H1 (cell line): ENCODE data around the gene FCHO1. TPM values are rescaled to one million over a fixed set of nuclear protein-coding genes. Genes with fewer than 3 reads are reported as not detected.

Experiments used
- CTCF ChIA-PET: fragments of 300-600 bp; sonication (Branson Sonifier 250); formaldehyde crosslinking; loops from one replicate; lab custom pipeline; 2021; ENCODE audit not compliant: partially characterized antibody; lab: Charles Lee
- POLR2A ChIA-PET: fragments of 300-600 bp; sonication (Branson Sonifier 250); formaldehyde crosslinking; loops from one replicate; lab custom pipeline; 2021; ENCODE audit warnings: inconsistent platforms; ENCODE audit not compliant: partially characterized antibody; lab: Charles Lee
- DNase-seq, 2 experiments: peaks; one replicate each; pipeline versions ENCODE4 v3.0.0 to v3.0.0-alpha.2; 2010 to 2022; ENCODE audit warnings: low spot score in 2 of 2, low read depth in 1 of 2, mixed read lengths in 1 of 2
- FAIRE-seq: peaks from 2 replicates; lab custom pipeline; 2011; peaks lifted over from hg19 to GRCh38; lab: Jason Lieb, UNC
- H2AFZ ChIP-seq: 2 replicates; pipeline ENCODE4 v1.8.1; 2012; ENCODE audit warnings: low read length, inconsistent platforms
- H2AK5ac ChIP-seq: 2 replicates; pipeline ENCODE4 v1.6.1; 2013; ENCODE audit warnings: low read depth, low read length
- H2BK120ac ChIP-seq: replicated peaks from 2 replicates; pipeline ENCODE3; 2013; ENCODE audit warnings: low read depth, low read length, inconsistent platforms
- H2BK12ac ChIP-seq: 2 replicates; pipeline ENCODE4 v1.6.1; 2013; ENCODE audit warnings: low read depth, low read length
- H2BK15ac ChIP-seq: 2 replicates; pipeline ENCODE4 v1.6.1; 2013; ENCODE audit warnings: low read length
- H2BK20ac ChIP-seq: 2 replicates; pipeline ENCODE4 v1.6.1; 2013; ENCODE audit warnings: low read length
- H2BK5ac ChIP-seq: 2 replicates; pipeline ENCODE4 v1.6.1; 2013; ENCODE audit warnings: low read depth, low read length
- H3K14ac ChIP-seq: 2 replicates; pipeline ENCODE4 v1.6.1; 2013; ENCODE audit warnings: inconsistent platforms; ENCODE audit not compliant: insufficient read length
- H3K18ac ChIP-seq: 2 replicates; pipeline ENCODE4 v1.6.1; 2013; ENCODE audit warnings: low read length; ENCODE audit errors: extremely low read depth
- H3K23ac ChIP-seq: 2 replicates; pipeline ENCODE4 v1.6.1; 2013; ENCODE audit warnings: inconsistent platforms; ENCODE audit not compliant: insufficient read length
- H3K23me2 ChIP-seq: 2 replicates; pipeline ENCODE4 v1.6.1; 2013; ENCODE audit warnings: low read depth, low read length
- H3K27ac ChIP-seq: 2 replicates; pipeline ENCODE4 v1.6.1; 2011; ENCODE audit warnings: low read depth, low read length, inconsistent platforms
- H3K27me3 ChIP-seq, 4 experiments: replicated peaks in 1 of 4; 1 replicate in 1 of 4; 2 replicates in 3 of 4; pipeline versions ENCODE4 v1.6.1 to v1.8.1; 2011 to 2013; ENCODE audit warnings: low read length in 3 of 4, mild to moderate bottlenecking in 3 of 4, inconsistent platforms in 2 of 4, mixed read lengths in 2 of 4, moderate library complexity in 1 of 4; ENCODE audit not compliant: control insufficient read depth in 3 of 4, insufficient read depth in 3 of 4; ENCODE audit errors: extremely low read depth in 1 of 4
- H3K36me3 ChIP-seq, 4 experiments: 2 replicates each; pipeline versions ENCODE4 v1.6.1 to v1.8.1; 2011 to 2013; ENCODE audit warnings: mild to moderate bottlenecking in 4 of 4, low read length in 3 of 4, moderate library complexity in 2 of 4, control low read depth in 1 of 4, inconsistent platforms in 1 of 4; ENCODE audit not compliant: insufficient read depth in 4 of 4, control insufficient read depth in 2 of 4
- H3K4ac ChIP-seq: replicated peaks from 2 replicates; pipeline ENCODE3; 2013; ENCODE audit warnings: low read length, low read depth, mixed read lengths, inconsistent platforms; ENCODE audit not compliant: insufficient read length
- H3K4me1 ChIP-seq, 4 experiments: replicated peaks in 1 of 4; 1 replicate in 1 of 4; 2 replicates in 3 of 4; pipeline versions ENCODE4 v1.6.1 to v1.8.1; 2011 to 2013; ENCODE audit warnings: low read length in 3 of 4, inconsistent platforms in 2 of 4, mixed read lengths in 1 of 4; ENCODE audit not compliant: insufficient read depth in 4 of 4, control insufficient read depth in 3 of 4
- H3K4me2 ChIP-seq, 2 experiments: 2 replicates each; pipeline versions ENCODE4 v1.6.1 to v1.8.1; 2011 to 2013; ENCODE audit warnings: low read depth in 2 of 2, low read length in 2 of 2, control low read depth in 1 of 2, inconsistent platforms in 1 of 2, mild to moderate bottlenecking in 1 of 2; ENCODE audit not compliant: insufficient read depth in 1 of 2
- H3K4me3 ChIP-seq, 4 experiments: fragments of 200-600, 300-600 bp in 1 of 4; sonication (generic), shearing (Covaris generic), sonication (Bioruptor Twin) in 1 of 4; 2 replicates each; pipeline versions ENCODE4 v1.5.1 to v1.8.1; 2011 to 2016; ENCODE audit warnings: low read length in 4 of 4, low read depth in 3 of 4, control low read depth in 2 of 4, inconsistent platforms in 2 of 4, mild to moderate bottlenecking in 2 of 4, mixed read lengths in 1 of 4, moderate library complexity in 1 of 4; ENCODE audit not compliant: insufficient read depth in 2 of 4; ENCODE audit errors: extremely low read depth in 1 of 4
- H3K56ac ChIP-seq: replicated peaks from 2 replicates; pipeline ENCODE3; 2013; ENCODE audit warnings: low read depth, mild to moderate bottlenecking, mixed read lengths, low read length, inconsistent platforms; ENCODE audit not compliant: insufficient read length
- H3K79me1 ChIP-seq: 2 replicates; pipeline ENCODE4 v1.6.1; 2013; ENCODE audit warnings: low read depth, low read length, control low read depth
- H3K79me2 ChIP-seq, 2 experiments: 2 replicates each; pipeline versions ENCODE4 v1.6.1 to v1.8.1; 2012 to 2013; ENCODE audit warnings: low read length in 2 of 2, mild to moderate bottlenecking in 2 of 2, inconsistent platforms in 1 of 2; ENCODE audit not compliant: insufficient read depth in 2 of 2, control insufficient read depth in 1 of 2
- H3K9ac ChIP-seq, 4 experiments: replicated peaks in 1 of 4; 1 replicate in 1 of 4; 2 replicates in 3 of 4; pipeline versions ENCODE4 v1.6.1 to v1.8.1; 2011 to 2013; ENCODE audit warnings: low read depth in 3 of 4, low read length in 3 of 4, control low read depth in 2 of 4, mild to moderate bottlenecking in 2 of 4, moderate library complexity in 2 of 4, inconsistent platforms in 1 of 4; ENCODE audit errors: extremely low read depth in 1 of 4
- H3K9me3 ChIP-seq, 2 experiments: 2 replicates each; pipeline versions ENCODE4 v1.6.1 to v1.8.1; 2012 to 2013; ENCODE audit warnings: mild to moderate bottlenecking in 2 of 2, moderate library complexity in 2 of 2, control low read depth in 1 of 2, inconsistent platforms in 1 of 2, low read depth in 1 of 2, low read length in 1 of 2, mixed read lengths in 1 of 2; ENCODE audit not compliant: insufficient read depth in 2 of 2
- H4K20me1 ChIP-seq, 2 experiments: replicated peaks in 1 of 2; 2 replicates each; pipeline versions ENCODE3 to v1.8.1; 2011 to 2013; ENCODE audit warnings: inconsistent platforms in 2 of 2, low read length in 2 of 2, mild to moderate bottlenecking in 1 of 2; ENCODE audit not compliant: insufficient read depth in 2 of 2, control insufficient read depth in 1 of 2
- H4K5ac ChIP-seq: 2 replicates; pipeline ENCODE4 v1.6.1; 2013; ENCODE audit warnings: low read length, low read depth, mixed read lengths, inconsistent platforms; ENCODE audit not compliant: insufficient read length
- H4K8ac ChIP-seq: 2 replicates; pipeline ENCODE4 v1.8.0; 2013; ENCODE audit warnings: mild to moderate bottlenecking, moderate library complexity, low read length, inconsistent platforms; ENCODE audit not compliant: insufficient read depth; ENCODE audit errors: extremely low read depth
- H4K91ac ChIP-seq: replicated peaks from 2 replicates; pipeline ENCODE3; 2013; ENCODE audit warnings: low read length, mixed read lengths, inconsistent platforms; ENCODE audit not compliant: insufficient read length
- BRCA1 ChIP-seq: IDR thresholded peaks from 2 replicates; pipeline ENCODE4 v1.6.1; 2012; ENCODE audit warnings: low read depth, low read length, improper control_type of control experiment
- EP300 ChIP-seq, 2 experiments: IDR thresholded peaks; 1 replicate in 1 of 2; 2 replicates in 1 of 2; pipeline ENCODE4 v1.6.1; 2011 to 2012; ENCODE audit warnings: low read depth in 2 of 2, low read length in 2 of 2, mild to moderate bottlenecking in 2 of 2, borderline replicate concordance in 1 of 2, inconsistent platforms in 1 of 2, moderate library complexity in 1 of 2
- KDM5A ChIP-seq: fragments of 200-600 bp; IDR thresholded peaks from 2 replicates; pipeline ENCODE4 v1.7.1; 2012; ENCODE audit warnings: mild to moderate bottlenecking, low read length, inconsistent platforms, mixed read lengths
- PHF8 ChIP-seq: fragments of 200-600 bp; sonication (generic); conservative IDR thresholded peaks from 2 replicates; pipeline ENCODE4 v1.7.1; 2012; ENCODE audit warnings: low read depth, mild to moderate bottlenecking, inconsistent platforms, low read length, moderate library complexity
- POLR2A ChIP-seq, 2 experiments: IDR thresholded peaks; 1 replicate in 1 of 2; 2 replicates in 1 of 2; pipeline ENCODE4 v1.6.1; 2011; ENCODE audit warnings: low read depth in 2 of 2, low read length in 2 of 2, mild to moderate bottlenecking in 2 of 2; ENCODE audit errors: control extremely low read depth in 1 of 2
- RBBP5 ChIP-seq: IDR thresholded peaks from 2 replicates; pipeline ENCODE4 v1.7.1; 2012; ENCODE audit warnings: low read depth, mild to moderate bottlenecking, inconsistent platforms, low read length, moderate library complexity, borderline replicate concordance
- RFX5 ChIP-seq: IDR thresholded peaks from 2 replicates; pipeline ENCODE4 v1.6.1; 2011; ENCODE audit warnings: low read depth, low read length, improper control_type of control experiment, borderline replicate concordance
- WGBS, 2 experiments: shearing (Covaris generic) in 1 of 2; methylation state at CpG; one replicate each; pipeline versions ENCODE4 v1.1.6 to v1.1.7; 2013 to 2015; ENCODE audit warnings: low lambda C conversion rate in 2 of 2, mixed read lengths in 2 of 2, inconsistent platforms in 1 of 2, low coverage in 1 of 2, missing lambda C conversion rate in 1 of 2; ENCODE audit not compliant: insufficient replicate concordance in 2 of 2, insufficient coverage in 1 of 2, insufficient read length in 1 of 2; ENCODE audit errors: extremely low coverage in 1 of 2, missing lambda C conversion rate in 1 of 2; 5-methylcytosine and 5-hydroxymethylcytosine counted together
- polyA plus RNA-seq, 7 experiments: library from polyadenylated mRNA; depleted of rRNA in 3 of 7; stranded (reverse) in 5 of 7; unstranded in 2 of 7; fragments of >200 nt in 5 of 7; fragments of 200-250 nt in 2 of 7; gene quantifications; 1 replicate in 5 of 7; 2 replicates in 1 of 7; 4 replicates in 1 of 7; pipeline versions ENCODE4 v1.2.1 to v1.2.3, GENCODE V29; 2011 to 2013; ENCODE audit warnings: missing spikeins in 2 of 7, mixed read lengths in 2 of 7
- total RNA-seq: library from RNA; stranded (reverse); fragmentation: NEBNext Ultra II Directional; extraction: Animal tissue kit (Norgen Biotek cat#: 25700); gene quantifications from 2 replicates; pipeline ENCODE4 v1.2.1, GENCODE V29; 2021

Gene FCHO1
- total and polyA plus RNA-seq, 2 of the 8 experiments (the other 6 are each of a cell fraction or from before 2014, with no cell fraction given) = 13.0 to 25.9 TPM

DNA sequence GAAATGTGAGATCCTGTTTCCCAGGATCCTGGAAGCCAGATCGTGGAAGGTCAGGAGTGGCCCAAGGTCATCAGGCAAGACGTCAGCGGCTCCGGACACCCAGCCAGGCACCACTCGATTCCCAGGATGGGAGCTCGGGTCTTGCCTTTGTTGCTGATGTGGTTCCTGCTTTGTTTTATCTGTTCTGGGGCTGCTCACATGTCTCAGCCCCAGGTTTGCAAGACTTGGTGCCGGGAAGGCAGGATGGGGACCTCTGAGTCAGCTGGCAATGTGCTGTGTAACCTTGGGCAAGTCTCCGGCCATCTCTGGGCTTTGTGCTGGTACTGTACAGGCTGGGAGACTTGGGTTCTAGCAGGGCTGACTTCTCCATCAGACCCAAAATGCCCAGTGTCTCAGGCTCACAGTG lies 1.4 kb upstream of the FCHO1 start:
- ChIA-PET POLR2A (interaction anchor here (1.0 to 1.5 kb wide), 4 partner anchors 10 to 180 kb away, joined by 3 read pairs; partner anchors contain the start of gene RPL18A), CTCF (interaction anchor here (1.5 to 1.9 kb wide), 2 partner anchors 13 to 46 kb away, joined by 4 to 10 read pairs; no protein-coding TSS in a partner anchor)
- Histone ChIP-seq H3K9me3 (no peaks in the 10 kb centered on the region), H3K14ac (no peak overlapping the region), H4K5ac (no peak overlapping the region), H3K36me3 (no peaks in the 10 kb centered on the region), H3K23ac (no peak overlapping the region), H3K27ac (no peak overlapping the region), H3K27me3 (no peaks in the 10 kb centered on the region), H3K4ac (no peak overlapping the region), H4K20me1 (peaks cover 0 to 3% of the 10 kb centered on the region in 2 experiments), H2AFZ (no peak overlapping the region), H2BK15ac (no peak overlapping the region), H3K79me1 (no peaks in the 10 kb centered on the region; the same call in 1 of the 2 replicates), H4K91ac (no peak overlapping the region), H3K18ac (no peak overlapping the region), H3K9ac (no peak overlapping the region), H3K23me2 (peaks cover 5% of the 10 kb centered on the region; the same call in 1 of the 2 replicates), H3K4me1 (peaks cover 0 to 5% (median under 1%) of the 10 kb centered on the region in 4 experiments; a peak in 4 of 7 replicates), H3K56ac (no peak overlapping the region), H2BK20ac (no peak overlapping the region), H4K8ac (no peak overlapping the region), H3K79me2 (no peaks in the 10 kb centered on the region), H3K4me3 (no peak overlapping the region), H2AK5ac (no peak overlapping the region), H2BK12ac (no peak overlapping the region), H2BK120ac (no peak overlapping the region), H3K4me2 (no peak overlapping the region), H2BK5ac (no peak overlapping the region)
- TF ChIP-seq RFX5 (no peak), RBBP5 (no peak), EP300 (IDR thresholded peaks at IDR 0.05; ENCODE audit: borderline replicate concordance in 1 of 2, low read depth in 2 of 2, low read length in 2 of 2) (no peak), KDM5A (no peak), PHF8 (no peak), POLR2A (IDR thresholded peaks at IDR 0.05; ENCODE audit: control extremely low read depth in 1 of 2, low read depth in 2 of 2, low read length in 2 of 2) (no peak), BRCA1 (no peak)
- DNase-seq (no peak), FAIRE-seq (no peak)
- 74% methylated on average over 8 of the region's 8 CpGs; no CpG with 5 or more reads in 1 of the 2 experiments for WGBS, 2 experiments
